Measurements from ENCODE around the gene SUOX.

- TF ChIP-seq, protein P1, sequence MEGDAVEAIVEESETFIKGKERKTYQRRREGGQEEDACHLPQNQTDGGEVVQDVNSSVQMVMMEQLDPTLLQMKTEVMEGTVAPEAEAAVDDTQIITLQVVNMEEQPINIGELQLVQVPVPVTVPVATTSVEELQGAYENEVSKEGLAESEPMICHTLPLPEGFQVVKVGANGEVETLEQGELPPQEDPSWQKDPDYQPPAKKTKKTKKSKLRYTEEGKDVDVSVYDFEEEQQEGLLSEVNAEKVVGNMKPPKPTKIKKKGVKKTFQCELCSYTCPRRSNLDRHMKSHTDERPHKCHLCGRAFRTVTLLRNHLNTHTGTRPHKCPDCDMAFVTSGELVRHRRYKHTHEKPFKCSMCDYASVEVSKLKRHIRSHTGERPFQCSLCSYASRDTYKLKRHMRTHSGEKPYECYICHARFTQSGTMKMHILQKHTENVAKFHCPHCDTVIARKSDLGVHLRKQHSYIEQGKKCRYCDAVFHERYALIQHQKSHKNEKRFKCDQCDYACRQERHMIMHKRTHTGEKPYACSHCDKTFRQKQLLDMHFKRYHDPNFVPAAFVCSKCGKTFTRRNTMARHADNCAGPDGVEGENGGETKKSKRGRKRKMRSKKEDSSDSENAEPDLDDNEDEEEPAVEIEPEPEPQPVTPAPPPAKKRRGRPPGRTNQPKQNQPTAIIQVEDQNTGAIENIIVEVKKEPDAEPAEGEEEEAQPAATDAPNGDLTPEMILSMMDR (IDR thresholded peaks at IDR 0.05; ENCODE audit: poor library complexity, severe bottlenecking): no peak
- TF ChIP-seq REST (IDR thresholded peaks at IDR 0.05; ENCODE audit: borderline replicate concordance) (no peak), POLR2AphosphoS5 (IDR thresholded peaks at IDR 0.05) (no peak), EZH2 (IDR thresholded peaks at IDR 0.05; ENCODE audit: borderline replicate concordance, insufficient read depth, low read length, poor library complexity, severe bottlenecking) (no peak), TAF1 (IDR thresholded peaks at IDR 0.05; ENCODE audit: low read depth) (no peak), RAD21 (conservative IDR thresholded peaks at IDR 0.05) (no peak), EP300 (conservative IDR thresholded peaks at IDR 0.05; ENCODE audit: poor library complexity, severe bottlenecking) (no peak), SMC3 (conservative IDR thresholded peaks at IDR 0.05; ENCODE audit: poor library complexity) (no peak), MXI1 (conservative IDR thresholded peaks at IDR 0.05; ENCODE audit: poor library complexity, severe bottlenecking) (no peak)
Observed at GRCh38 chr12:55993230-55993853, 3.7 kb upstream of the SUOX start.
